ENCODE results near the gene BACH2.
"Not testable (repeated sequence)": the region's sequence is repeated elsewhere in the genome, so short reads cannot be mapped to it uniquely, and the experiment has no call there.

Gene BACH2

GRCh38 chr6:89975991-89976693, 320.5 kb downstream of the BACH2 start:
- H3K4me3 ChIP-seq (ENCODE audit: low read depth, low read length) = no peak overlapping the region
- no peak for TF ChIP-seq CTCF (IDR thresholded peaks at IDR 0.05; ENCODE audit: borderline replicate concordance, insufficient read depth, low read depth, low read length)

GRCh38 chr6:89975366-89975765, 321.3 kb downstream of the BACH2 start:
- no peak for TF ChIP-seq CTCF (IDR thresholded peaks at IDR 0.05; ENCODE audit: borderline replicate concordance, insufficient read depth, low read depth, low read length)
- no peak overlapping the region for H3K4me3 ChIP-seq (ENCODE audit: low read depth, low read length)

GRCh38 chr6:89974834-89975233, 321.8 kb downstream of the BACH2 start:
- no peak overlapping the region for H3K4me3 ChIP-seq (ENCODE audit: low read depth, low read length)
- TF ChIP-seq CTCF (IDR thresholded peaks at IDR 0.05; ENCODE audit: borderline replicate concordance, insufficient read depth, low read depth, low read length) = no peak

GRCh38 chr6:89972025-89972381, 324.6 kb downstream of the BACH2 start:
- TF ChIP-seq CTCF (IDR thresholded peaks at IDR 0.05; ENCODE audit: borderline replicate concordance, insufficient read depth, low read depth, low read length) = no peak
- H3K4me3 ChIP-seq (ENCODE audit: low read depth, low read length) = no peak overlapping the region

GRCh38 chr6:89971338-89972024, 325.2 kb downstream of the BACH2 start:
- H3K4me3 ChIP-seq (ENCODE audit: low read depth, low read length) = not testable (repeated sequence)

- TF ChIP-seq CTCF (IDR thresholded peaks at IDR 0.05; ENCODE audit: borderline replicate concordance, insufficient read depth, low read depth, low read length) = no peak
Measured at GRCh38 chr6:89970609-89971337, 325.9 kb downstream of the BACH2 start.

GRCh38 chr6:89970072-89970471, 326.6 kb downstream of the BACH2 start:
- no peak overlapping the region for H3K4me3 ChIP-seq (ENCODE audit: low read depth, low read length)

More at GRCh38 chr6:89970609-89971337, 325.9 kb downstream of the BACH2 start:
- H3K4me3 ChIP-seq (ENCODE audit: low read depth, low read length) = no peak overlapping the region

More at GRCh38 chr6:89970072-89970471, 326.6 kb downstream of the BACH2 start:
- no peak for TF ChIP-seq CTCF (IDR thresholded peaks at IDR 0.05; ENCODE audit: borderline replicate concordance, insufficient read depth, low read depth, low read length)

All from GM12875 (cell line).